H1 (cell line): ENCODE measurements around the gene ARHGAP22. TPM values are rescaled to one million over a fixed set of nuclear protein-coding genes. Genes with fewer than 3 reads are reported as not detected.

Source experiments
- KDM5A ChIP-seq: fragments of 200-600 bp; IDR thresholded peaks from 2 replicates; pipeline ENCODE4 v1.7.1; 2012; ENCODE audit warnings: mild to moderate bottlenecking, low read length, inconsistent platforms, mixed read lengths
- polyA plus RNA-seq, 7 experiments: library from polyadenylated mRNA; depleted of rRNA in 3 of 7; stranded (reverse) in 5 of 7; unstranded in 2 of 7; fragments of >200 nt in 5 of 7; fragments of 200-250 nt in 2 of 7; gene quantifications; 1 replicate in 5 of 7; 2 replicates in 1 of 7; 4 replicates in 1 of 7; pipeline versions ENCODE4 v1.2.1 to v1.2.3, GENCODE V29; 2011 to 2013; ENCODE audit warnings: missing spikeins in 2 of 7, mixed read lengths in 2 of 7
- total RNA-seq: library from RNA; stranded (reverse); fragmentation: NEBNext Ultra II Directional; extraction: Animal tissue kit (Norgen Biotek cat#: 25700); gene quantifications from 2 replicates; pipeline ENCODE4 v1.2.1, GENCODE V29; 2021

ARHGAP22 gene
- total and polyA plus RNA-seq, 2 of the 8 experiments (the other 6 are each of a cell fraction or from before 2014, with no cell fraction given), result 3.6 to 11.2 TPM

- TF ChIP-seq KDM5A, result no peak
Observed at GRCh38 chr10:48445932-48446331, 158.9 kb downstream of the ARHGAP22 start (continued).
